ENCODE measurements around the gene DHRS3. TPM values are rescaled to one million over a fixed set of nuclear protein-coding genes. Genes with fewer than 3 reads are reported as not detected.

Gene DHRS3
- total and polyA plus RNA-seq, 10 donors, result 8.9 to 41.0 (median 28.7) TPM

DNA sequence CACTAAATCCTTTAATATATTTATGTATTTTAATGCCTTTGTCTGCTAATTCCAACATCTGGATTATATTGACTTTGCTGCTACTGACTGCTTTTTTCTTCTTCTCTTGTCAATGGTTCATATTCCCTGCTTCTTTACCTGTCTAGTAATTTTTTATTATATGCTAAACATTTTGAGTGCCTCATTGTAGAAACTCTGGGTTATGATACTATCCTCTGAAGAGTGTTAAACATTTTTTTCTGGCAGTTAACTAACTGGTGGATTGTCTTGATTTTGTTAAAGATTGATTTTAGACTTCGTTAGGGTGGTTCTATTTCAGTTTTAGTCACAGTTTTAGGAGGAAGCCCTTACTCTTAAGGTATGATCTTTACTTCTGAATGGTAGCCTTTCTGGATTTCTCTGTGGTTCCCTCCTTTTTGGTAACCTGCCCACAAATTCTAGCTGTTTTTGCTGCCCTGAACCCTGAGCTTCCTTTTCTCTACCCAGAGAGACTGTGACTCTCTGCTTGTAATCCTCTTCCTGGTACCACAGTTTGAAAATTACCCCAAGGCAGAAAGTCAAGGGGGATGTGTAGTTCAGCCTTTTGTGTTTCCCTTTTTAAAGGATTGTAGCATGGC is 81.9 kb downstream of the DHRS3 start:
- WGBS, 5 donors, result 67 to 78% (median 74%) methylated on average over 1 of the region's 1 CpG
- H3K27ac ChIP-seq, result no peak overlapping the region
- DNase-seq, result no peak
- intact Hi-C loops (cut with DNase I; ENCODE audit: low total_unique reads), result no loop called here
- no peak for TF ChIP-seq POLR2AphosphoS5 (IDR thresholded peaks at IDR 0.05)
- TF ChIP-seq, protein P1, sequence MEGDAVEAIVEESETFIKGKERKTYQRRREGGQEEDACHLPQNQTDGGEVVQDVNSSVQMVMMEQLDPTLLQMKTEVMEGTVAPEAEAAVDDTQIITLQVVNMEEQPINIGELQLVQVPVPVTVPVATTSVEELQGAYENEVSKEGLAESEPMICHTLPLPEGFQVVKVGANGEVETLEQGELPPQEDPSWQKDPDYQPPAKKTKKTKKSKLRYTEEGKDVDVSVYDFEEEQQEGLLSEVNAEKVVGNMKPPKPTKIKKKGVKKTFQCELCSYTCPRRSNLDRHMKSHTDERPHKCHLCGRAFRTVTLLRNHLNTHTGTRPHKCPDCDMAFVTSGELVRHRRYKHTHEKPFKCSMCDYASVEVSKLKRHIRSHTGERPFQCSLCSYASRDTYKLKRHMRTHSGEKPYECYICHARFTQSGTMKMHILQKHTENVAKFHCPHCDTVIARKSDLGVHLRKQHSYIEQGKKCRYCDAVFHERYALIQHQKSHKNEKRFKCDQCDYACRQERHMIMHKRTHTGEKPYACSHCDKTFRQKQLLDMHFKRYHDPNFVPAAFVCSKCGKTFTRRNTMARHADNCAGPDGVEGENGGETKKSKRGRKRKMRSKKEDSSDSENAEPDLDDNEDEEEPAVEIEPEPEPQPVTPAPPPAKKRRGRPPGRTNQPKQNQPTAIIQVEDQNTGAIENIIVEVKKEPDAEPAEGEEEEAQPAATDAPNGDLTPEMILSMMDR (IDR thresholded peaks at IDR 0.05 in 8 of 11, conservative IDR thresholded peaks at IDR 0.05 in 3 of 11), result no peak
- TF ChIP-seq POLR2A (IDR thresholded peaks at IDR 0.05), result no peak
- peaks cover 0 to 21% (median 10%) of the 10 kb centered on the region in 8 donors for H3K9me3 ChIP-seq
- H3K27me3 ChIP-seq (replicated peaks in 1 of 7), result peaks cover 0 to 7% (median 0%) of the 10 kb centered on the region in 7 donors
- peaks cover 0 to 9% (median 0%) of the 10 kb centered on the region in 6 donors for H3K36me3 ChIP-seq
- peaks cover 0 to 11% (median 7%) of the 10 kb centered on the region in 6 donors for H3K4me1 ChIP-seq
- H3K4me3 ChIP-seq, result no peak overlapping the region

DNA sequence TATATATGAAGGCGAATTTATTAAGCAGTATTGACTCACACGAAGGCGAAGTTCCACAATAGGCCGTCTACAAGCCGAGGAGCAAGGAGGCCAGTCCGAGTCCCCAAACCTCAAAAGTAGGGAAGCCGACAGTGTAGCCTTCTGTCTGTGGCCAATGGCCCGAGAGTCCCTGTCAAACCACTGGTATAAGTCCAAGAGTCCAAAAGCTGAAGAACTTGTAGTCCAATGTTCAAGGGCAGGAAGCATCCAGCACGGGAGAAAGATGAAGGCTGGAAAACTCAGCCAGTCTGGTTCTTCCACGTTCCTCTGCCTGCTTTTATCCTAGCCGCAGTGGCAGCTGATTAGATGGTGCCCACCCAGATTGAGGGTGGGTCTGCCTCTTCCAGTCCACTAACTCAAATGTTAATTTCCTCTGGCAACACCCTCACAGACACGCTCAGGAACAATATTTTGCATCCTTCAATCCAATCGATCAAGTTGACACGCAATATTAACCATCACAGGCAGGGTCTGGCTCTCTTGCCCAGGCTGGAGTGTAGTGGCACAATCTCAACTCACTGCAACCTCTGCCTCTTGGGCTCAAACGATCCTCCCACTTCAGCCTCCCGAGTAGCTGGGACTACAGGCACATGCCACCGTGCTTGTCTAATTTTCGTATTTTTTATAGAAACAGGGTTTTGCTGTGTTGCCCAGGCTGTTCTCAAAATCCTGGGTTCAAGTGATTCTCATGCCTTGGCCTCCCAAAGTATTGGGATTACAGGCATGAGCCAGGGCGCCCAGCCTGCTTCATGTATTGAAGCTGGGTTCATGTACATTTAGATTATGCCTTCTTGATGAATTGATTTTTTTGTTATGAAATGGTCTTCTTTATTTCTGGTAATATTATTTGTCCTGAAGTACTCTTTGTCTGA is 85.3 kb downstream of the DHRS3 start:
- Histone ChIP-seq H3K4me3 (no peak overlapping the region), H3K9me3 (peaks cover 0 to 21% (median 10%) of the 10 kb centered on the region in 8 donors), H3K27ac (no peak overlapping the region), H3K4me1 (peaks cover 0 to 20% (median 4%) of the 10 kb centered on the region in 6 donors), H3K36me3 (peaks cover 0 to 9% (median 0%) of the 10 kb centered on the region in 6 donors), H3K27me3 (replicated peaks in 1 of 7) (no peaks in the 10 kb centered on the region)
- intact Hi-C loops (cut with DNase I; ENCODE audit: low total_unique reads), result no loop called here
- TF ChIP-seq, protein P1 (IDR thresholded peaks at IDR 0.05 in 8 of 11, conservative IDR thresholded peaks at IDR 0.05 in 3 of 11), result no peak
- no peak for TF ChIP-seq POLR2A (IDR thresholded peaks at IDR 0.05)
- TF ChIP-seq POLR2AphosphoS5 (IDR thresholded peaks at IDR 0.05), result no peak
- DNase-seq, result no peak
- WGBS, 5 donors, result 91 to 98% (median 93%) methylated on average over 19 of the region's 19 CpGs

DNA sequence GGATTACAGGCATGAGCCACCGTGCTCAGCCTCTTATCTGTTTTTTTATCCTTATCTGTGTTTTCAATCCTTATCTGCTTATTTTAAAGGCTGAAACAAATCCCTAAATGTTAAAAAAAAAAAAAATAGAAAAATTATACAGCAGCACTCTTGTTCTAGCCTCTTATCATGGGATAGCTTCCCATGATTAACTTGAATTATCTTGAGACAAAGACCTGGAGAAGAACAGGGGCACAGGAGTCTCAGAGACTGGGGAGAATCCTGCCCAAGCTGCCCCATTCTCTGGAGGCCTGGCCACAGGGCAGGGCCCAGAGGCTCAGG is 86.9 kb downstream of the DHRS3 start:
- 79 to 86% (median 84%) methylated on average over 1 of the region's 1 CpG for WGBS, 5 donors
- no peak overlapping the region for H3K4me3 ChIP-seq
- TF ChIP-seq POLR2A (IDR thresholded peaks at IDR 0.05) (no peak), POLR2AphosphoS5 (IDR thresholded peaks at IDR 0.05) (no peak)
- TF ChIP-seq, protein P1 (IDR thresholded peaks at IDR 0.05 in 8 of 11, conservative IDR thresholded peaks at IDR 0.05 in 3 of 11), result no peak
- peaks cover 0 to 11% (median 7%) of the 10 kb centered on the region in 8 donors for H3K9me3 ChIP-seq
- peaks cover 0 to 22% (median 5%) of the 10 kb centered on the region in 6 donors for H3K4me1 ChIP-seq
- no peaks in the 10 kb centered on the region for H3K27me3 ChIP-seq (replicated peaks in 1 of 7)
- no peak overlapping the region for H3K27ac ChIP-seq
- no peak for DNase-seq
- peaks cover 0 to 6% (median 0%) of the 10 kb centered on the region in 6 donors for H3K36me3 ChIP-seq
- intact Hi-C loops (cut with DNase I; ENCODE audit: low total_unique reads), result no loop called here

Measured in spleen (tissue), 11 donors.